GM18517 (cell line): ENCODE measurements around the gene KRT3.

Source experiments
- ATAC-seq: cut with Tn5 transposase; IDR thresholded peaks from one replicate; pipeline ENCODE4 v1.9.1; 2021; ENCODE audit warnings: mild to moderate bottlenecking, moderate library complexity; ENCODE audit not compliant: unreplicated experiment

The KRT3 gene

DNA sequence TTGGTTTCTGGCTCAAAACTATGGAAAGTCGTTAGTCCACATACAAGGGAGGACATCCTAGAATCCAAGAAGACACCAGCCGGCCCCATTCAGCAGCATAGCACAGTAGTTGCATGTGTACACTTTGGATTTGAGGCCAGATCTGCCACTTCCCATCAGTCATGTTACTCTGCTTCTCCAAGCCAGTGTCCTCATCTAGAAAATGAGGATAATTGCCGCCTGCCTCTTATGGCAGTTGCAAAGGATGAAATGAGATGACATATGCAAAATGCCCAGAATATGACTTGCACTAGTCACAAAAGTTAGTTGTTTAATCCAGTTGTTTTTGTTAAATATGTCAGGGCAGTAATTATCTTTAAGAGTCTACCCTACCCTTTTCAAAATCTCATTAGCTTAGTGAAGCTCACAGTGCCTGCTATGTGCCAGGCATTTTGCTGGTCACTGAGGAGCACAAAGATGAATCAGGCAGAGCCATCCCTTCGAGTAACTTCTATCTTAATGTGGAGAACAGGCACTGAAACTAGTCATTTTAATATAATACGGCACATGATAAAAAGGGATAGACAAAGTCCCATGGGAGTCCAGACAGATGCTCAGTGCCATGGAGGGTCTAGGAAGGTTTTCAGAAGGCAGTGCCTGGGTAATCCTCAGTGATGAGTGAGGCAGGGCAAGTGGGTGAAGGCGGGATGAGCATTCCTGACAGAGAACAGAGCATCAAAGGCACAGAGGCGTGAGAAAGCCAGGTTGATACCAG, 12.2 kb downstream of the KRT3 start:
- ATAC-seq = no peak

DNA sequence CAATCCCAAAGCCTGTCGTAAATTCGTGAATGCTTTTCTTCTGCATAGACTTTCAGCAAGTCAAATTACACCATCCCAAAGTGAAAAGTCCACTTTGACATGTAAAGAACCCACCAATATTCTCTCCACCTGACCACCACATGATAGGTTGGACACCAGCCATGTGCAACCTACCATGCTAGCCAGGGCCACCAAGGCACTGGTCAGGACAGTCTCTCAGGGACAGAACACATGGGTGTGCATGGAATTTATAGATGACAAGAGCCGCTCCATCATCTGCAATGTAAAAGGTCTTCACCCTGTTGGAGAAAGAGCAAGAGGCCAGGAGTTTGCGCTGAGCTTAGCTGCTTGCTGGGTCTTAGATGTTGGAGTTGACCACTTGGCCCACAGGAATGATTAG, 13.4 kb downstream of the KRT3 start:
- ATAC-seq = no peak

DNA sequence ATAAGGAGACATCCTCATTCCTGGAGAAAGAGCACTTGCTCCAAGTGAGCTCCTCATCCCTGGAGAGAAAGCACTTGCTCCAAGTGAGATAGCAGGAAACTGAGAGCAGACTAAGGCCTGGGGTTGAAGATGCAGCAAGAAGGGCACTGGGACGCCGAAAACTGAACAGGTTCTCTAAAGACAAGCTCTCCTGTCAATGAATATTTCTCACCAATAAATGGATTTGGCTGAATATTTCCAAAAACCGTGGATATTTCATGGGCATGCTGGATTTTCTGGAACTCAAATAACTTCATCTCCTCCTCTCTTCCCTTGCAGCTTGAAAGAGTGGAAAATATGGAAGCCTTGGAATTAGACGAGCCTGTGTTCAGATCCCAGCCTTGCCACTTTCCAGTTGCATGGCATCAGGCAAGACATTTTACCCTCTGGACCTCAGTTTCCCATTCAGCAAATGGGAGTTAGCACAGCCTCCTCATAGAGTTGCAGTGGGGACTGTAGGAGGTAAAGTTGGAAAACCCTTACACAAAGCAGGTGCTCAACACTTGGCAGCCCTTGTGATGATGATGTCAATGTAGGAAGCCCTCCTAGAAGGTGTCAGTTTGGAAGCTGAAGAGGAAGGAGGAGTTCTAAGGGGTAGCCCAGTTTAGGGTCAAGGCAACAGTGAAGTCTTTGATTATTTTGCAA, 14.4 kb downstream of the KRT3 start:
- ATAC-seq = no peak

DNA sequence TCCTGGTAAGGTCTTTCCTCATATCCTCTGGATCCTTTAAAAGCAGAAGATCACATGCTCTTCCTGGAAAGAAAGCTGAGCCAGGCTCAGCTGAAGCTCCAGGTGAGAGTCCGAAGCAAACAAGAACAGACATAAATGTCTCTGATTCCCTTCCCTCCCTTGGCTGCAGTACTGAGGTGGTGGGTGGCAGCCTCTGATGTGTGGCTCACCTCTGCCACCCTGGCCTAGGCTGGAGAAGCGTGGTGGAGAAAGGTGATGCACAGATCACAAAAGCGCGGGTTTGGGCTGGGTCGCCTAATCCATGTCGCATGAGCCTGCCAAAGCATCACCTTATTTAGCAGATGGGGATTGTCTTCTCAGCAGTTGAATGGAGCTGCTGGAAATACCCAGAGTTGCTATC, 16.0 kb downstream of the KRT3 start:
- ATAC-seq = no peak

DNA sequence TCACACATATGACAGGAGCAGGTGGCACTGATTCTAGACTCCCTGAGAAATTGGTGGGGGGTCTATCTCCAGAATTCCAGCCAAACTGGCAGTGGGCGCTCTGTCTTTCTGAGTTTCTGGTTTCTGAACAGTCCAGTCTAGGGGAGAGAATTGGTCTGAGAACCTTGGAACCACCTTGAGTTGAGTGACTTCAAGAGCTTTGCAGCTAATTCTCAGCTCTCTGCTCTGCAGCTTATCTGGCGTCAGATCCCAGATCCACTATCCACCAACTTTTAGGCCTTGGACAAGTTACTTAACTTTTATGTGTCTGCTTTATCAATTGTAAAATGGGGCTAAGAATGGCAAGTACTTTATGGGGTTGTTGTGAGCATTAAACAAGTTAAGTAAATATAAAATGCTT, 17.1 kb downstream of the KRT3 start:
- no peak for ATAC-seq

DNA sequence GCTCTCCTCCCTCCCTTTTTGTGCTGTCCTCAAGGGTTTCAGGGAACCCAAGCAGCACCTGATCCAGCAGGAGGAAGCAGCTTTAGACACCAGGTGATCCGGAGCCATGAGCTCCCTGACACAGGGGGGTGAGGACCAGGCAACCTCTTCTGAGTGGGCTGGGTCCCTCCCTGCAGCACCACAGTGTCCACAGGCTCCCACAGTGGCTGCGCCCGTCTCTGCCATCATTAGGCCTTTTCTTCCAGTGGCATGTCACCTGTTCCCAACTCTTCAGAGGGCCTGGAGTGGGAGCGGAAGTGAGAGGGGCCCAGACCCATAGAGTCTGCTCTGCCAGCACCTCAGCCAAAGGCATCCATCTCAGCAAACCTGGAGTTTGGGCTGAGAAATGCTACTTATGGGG, 18.4 kb downstream of the KRT3 start:
- ATAC-seq = no peak

DNA sequence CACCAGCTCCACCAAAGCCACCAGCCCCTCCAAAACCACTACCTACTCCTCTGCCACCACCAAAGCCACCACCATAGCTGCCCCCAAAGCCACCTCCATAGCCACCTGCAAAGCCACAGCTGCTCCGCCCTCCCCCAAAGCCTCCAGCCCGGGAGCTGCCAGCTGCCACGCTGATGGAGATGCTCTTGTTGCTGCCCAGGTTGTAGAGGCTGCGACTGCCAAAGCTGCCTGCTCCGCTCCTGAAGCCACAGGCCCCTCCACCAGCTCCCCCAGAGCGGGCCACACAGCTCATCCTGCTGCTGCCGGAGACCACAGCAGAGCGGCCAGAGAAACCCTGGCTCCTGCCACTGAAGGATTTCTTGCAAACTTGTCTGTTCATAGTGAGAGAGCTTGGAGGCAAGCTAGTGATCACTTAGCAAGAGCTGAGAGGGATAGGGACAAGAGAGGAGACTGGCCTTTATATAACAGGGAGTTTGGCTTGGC, 19.0 kb downstream of the KRT3 start, which contains the start of gene KRT76:
Gene KRT76 (minus strand): TSS at position 433 of the 483 bp plus-strand sequence. CDS start 54 bp downstream, at position 379.
- ATAC-seq = no peak

DNA sequence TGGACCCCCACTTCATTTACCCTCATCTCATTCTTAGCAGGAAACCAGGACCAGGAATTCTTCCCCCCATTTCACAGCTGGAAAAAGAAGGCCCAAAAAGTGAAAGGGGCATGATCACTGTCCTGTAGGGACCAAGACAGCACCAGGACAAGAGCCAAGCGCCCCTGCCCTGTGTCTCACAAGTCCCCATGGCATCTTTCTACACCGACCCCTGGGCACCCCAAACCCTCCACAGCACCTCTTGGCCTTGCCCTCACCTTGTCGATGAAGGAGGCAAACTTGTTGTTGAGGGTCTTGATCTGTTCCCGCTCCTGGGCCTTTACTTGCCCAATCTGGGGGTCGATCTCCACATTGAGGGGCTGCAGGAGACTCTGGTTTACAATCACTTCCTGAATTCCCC, 19.5 kb downstream of the KRT3 start:
- ATAC-seq = no peak

DNA sequence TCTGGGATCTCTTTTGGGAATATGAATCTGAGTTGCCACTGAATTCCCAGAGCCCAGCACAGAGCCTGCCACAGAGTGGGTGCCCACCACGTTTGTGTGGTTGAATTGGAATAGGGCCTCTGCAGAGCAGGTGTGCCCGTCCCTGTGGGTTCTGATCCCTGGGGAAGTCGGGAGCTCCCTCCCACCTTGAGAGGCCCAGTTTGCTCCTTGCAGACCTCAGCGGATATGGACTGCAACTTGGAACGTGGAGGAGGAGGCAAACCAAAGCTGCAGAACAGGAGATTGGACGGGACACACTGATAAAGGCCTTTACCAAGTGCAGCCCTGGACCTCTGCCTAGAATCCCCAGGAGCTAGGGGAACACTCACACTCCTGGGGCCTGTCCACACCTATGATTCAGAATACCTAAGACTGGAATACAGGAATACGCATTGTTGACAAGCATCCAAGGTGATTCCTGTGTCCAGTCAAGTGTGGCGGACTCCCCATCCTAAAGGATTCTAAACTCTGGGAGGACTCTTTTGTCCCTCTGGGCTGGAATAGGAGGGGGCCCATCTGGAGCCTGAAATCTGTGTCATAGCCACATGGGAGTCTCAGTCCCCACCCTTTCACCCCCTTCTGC, 21.2 kb downstream of the KRT3 start:
- no peak for ATAC-seq

DNA sequence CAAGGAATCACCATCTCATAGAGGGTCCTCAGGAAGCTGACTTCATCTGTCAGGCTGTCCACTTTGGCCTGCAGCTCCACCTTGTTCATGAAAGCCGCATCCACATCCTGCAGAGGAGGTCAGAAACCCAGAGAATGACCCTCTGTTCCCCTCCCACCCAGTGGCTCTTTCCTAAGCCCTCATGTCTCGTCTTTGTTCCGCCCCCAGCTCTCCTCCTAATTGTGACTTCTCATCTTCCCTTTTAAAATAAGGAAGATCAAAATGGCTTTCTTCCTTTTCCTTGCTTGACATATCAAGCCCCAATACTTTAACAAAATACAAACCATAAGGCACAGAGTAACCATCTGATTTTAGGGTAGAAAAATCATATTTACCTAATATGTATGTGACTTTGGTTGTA, 23.1 kb downstream of the KRT3 start:
- no peak for ATAC-seq

DNA sequence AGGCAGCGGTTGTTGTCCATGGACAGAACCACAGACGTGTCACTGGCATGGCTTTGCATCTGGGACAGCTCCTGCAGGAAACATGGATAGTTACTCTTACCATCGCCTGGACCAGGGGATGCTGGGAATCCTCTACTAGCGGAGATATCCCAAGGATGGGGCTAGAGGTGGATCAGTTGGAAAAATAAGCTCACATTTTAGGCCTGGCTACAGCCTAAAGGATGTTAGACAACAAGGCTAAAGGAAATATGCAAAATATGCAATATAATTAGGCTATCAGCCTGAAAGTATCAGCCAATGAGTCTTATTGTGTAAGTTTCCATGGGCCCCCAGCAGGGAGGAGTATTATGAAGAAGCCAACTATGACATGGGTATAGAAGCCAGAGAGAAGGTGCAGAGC, 23.7 kb downstream of the KRT3 start:
- no peak for ATAC-seq

DNA sequence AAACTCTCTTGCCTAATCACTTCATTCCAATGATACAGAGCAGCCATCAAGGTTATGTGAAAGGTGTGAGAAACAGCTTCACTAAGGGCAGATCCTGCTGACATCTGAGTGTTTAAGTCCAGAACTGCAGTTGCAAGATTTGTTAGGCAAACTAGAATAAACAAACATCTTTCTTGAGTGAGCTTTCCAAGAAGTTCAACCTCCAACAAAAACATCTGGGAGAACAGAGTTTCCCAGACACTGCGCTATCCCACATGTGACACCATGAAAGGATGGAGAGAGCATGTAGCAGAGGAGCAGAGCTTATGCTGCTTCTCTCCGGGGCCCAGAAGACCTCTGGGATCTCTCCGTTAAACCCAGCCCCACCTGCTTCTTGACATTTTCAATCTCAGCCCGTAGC, 24.4 kb downstream of the KRT3 start:
- ATAC-seq = no peak

DNA sequence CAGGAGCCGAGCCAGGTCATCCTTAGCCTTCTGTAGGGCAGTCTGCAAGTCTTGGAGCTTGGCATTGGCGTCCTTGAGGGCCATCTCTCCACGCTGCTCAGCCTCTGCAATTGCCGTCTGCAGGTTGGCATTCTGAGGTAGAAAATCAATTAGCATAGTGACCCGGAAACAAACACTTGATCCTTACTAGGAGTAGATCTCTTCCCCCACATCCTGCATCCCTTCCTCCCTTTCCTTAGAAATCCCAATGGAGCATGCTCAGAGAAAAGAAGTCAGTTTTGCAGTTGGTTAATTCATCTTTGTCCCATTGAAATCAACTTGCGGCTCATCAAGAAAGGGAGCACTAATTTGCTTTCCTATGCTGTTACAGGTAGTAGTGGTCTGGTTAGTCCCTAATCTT, 24.8 kb downstream of the KRT3 start:
- ATAC-seq = no peak

DNA sequence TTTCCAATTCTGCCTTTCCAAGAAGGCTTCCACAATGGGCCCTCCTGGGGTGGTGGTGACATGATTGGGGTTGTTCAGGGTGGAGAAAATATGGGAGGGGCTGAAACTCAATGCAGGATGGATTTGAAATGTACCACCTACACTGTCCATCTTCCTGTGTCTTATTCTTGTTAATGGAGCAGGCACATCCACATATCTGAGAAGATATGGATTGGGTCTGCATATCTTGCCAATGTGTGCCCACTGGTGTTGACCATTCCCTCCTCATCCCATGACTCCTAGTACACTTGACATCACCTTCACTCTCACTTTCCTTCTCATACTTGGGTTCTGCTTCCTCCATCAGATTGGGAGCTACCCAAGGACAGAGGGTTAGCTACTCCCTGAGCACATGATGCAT, 26.0 kb downstream of the KRT3 start:
- ATAC-seq = no peak

DNA sequence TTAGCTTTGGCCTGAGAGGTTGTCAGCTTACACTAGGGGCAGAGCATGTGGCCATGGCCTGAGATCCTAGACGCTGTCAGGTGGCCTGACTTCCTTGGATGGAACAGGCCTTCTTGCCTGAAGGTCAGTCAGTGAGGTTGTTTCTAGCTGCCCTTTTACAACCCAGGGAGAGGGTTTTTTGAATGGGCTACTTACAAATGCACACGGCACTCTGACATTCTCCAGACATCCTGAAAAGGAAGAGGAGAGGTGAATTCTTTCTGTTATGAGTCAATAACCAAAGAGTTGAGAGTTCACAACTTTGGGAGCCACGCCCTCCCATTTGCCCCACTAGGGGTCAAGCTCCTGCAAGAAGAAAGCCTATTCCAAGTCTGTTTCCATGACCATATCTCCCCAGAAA, 26.6 kb downstream of the KRT3 start:
- no peak for ATAC-seq

DNA sequence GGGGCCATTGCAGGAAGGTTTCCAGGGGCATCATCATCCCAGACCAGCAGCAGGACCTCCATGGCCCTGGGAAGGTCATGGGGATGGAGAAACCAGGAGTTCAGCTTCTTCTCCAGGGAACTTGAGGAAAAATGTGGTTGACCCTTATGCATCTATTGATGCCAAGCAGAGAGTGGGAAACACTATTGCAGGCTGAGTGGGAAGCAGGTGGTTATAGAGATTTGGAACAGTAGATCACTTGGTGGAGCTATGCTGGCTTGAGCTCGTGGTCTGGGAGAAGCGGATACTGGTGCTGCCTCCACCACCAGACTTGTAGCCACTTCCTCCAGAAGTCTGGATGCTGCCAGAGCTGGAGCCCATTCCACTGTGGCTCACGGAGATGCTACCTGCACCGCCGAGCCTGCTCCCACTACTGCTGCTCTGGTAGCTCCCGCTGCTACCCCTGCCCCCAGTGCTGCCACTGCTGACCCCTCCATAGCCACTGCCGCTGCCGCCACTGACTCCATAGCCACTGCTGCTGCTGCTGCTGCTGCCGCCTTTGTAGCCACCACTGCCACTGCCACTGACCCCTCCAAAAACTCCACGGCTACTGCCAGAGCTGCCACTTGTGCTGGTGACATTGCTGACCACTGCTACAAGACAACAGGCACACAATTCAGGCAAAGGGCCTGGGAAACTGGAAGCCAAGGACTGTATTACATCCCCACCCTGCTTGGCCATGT, 27.3 kb downstream of the KRT3 start:
- ATAC-seq = no peak

DNA sequence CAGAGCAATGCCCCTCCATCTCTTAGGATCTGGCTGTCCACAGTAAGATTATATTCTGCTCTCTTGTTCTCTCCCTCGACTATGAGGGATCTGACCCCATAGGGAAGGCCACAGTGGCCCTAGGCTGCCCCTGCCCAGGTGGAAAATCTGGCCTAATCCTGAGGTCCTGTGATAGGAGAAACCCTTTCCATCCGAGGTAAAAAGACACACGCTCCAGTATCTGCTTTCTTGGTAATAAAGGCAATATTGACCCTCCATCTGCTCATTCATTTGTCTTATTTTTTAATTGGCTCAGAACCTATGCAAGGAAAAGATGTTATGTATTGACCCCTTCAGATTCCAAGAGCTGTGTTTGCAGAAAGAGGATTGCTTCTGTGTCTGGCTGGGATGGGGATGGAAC, 28.5 kb downstream of the KRT3 start:
- ATAC-seq = no peak

DNA sequence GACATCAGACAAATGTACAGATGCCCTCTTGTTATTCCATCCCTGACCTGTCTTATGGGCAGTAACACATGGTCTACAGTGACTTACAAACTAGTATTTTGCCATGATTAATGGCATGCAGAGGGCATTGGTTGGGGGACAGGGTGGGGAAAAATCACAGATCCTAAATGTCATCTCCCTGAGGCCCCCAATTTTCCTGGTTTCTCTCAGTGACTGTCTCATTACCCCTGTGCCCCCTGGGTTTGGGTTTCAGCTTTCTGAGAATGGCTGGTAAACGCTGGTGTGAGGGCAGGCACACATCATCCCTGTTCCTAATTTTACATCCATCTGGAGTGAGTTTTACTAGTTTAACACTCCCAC, 28.9 kb downstream of the KRT3 start:
- ATAC-seq = no peak

DNA sequence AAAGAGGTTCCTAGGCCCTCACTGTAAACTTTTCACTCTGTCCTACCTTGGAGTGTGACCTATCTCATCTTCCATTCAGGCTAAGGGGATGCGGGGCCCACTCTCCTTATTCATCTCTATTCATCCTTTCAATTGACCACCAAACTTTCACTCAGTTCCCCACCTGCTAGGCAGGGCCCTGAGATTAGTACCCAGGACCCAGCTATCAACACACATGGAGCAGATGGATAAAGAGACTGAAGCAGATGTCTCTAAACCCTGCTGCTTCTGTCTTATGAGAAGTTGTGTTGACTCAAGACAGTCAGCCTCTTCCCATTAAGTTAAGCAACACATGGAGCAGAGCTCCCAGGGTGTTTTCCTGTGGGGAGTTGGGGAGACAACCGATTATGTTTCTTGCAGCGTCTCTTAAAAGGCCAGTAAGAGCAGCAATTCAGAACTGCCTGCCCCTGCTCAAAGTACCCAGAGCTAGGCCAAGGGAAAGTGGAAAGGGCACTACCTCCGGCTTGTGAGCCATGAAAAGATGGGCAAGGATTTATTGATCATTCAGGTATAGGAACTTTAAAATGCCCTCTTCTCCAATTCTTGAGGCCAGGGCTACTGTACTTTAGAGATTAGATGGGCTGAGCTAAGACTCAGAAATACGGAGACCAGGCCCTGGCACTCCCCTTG, 29.4 kb downstream of the KRT3 start:
- ATAC-seq = no peak

DNA sequence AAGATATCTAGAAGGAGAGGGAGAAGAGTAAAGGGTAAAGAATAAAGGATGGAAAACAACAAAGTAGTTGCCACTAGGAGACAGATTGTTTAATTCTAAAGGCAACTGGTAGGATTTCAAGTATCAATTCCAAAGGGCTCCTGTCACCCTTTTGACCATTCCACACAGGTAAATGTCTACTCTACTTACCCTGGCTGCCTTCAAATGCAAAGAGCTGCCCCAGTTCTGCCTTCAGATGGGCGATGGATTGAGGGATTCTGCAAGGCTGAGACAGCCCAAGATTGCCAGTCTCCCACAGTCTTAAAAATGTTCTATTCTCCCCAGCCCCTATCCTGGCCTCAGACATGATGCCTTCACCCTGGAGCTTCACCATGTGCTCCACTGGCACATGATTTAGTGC, 30.2 kb downstream of the KRT3 start:
- no peak for ATAC-seq

DNA sequence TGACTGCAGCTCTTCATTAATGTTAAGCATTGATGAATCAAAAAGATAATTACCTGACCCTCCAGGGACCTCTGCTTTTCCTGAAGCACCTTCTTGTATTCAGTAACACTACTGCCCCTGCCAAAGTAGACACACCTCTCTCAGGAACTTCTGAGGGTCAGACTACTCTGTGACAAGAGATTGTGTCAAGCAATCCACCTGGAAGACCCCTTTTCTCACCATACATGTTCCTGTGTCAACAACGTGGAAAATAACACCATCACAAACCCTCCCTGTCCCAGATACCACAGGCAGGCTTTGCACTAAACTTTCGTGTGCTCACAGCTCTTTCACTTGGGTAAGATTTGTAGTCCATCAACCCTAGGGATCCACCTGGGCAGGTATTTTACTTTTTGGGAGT, 31.9 kb downstream of the KRT3 start:
- no peak for ATAC-seq
